Measurements from ENCODE around the gene IL6ST. TPM values are rescaled to one million over a fixed set of nuclear protein-coding genes. Genes with fewer than 3 reads are reported as not detected.

IL6ST gene
- total RNA-seq, 1 donor: 557 TPM

DNA sequence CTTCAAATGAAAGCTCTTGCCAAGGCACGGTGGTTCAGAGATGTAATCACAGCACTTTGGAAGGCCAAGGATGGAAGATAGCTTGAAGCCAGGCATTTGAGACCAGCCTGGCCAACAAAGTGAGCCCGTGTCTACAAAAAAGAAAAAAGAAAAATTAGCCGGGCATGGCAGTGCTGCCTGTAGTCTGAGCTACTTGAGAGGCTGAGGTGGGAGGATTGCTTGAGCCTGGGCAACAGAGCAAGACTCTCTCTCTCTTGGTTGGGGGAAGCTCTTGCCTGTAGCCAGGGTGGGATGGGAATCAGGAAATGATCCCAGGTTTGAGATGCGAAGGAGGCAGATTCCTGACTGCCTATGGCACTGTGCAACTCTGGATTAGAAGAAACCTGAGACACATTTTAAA is 62.1 kb downstream of the IL6ST start:
- no peak for DNase-seq (ENCODE audit: low read depth)
- H3K4me3 ChIP-seq (ENCODE audit: low read depth, low read length): no peak overlapping the region

DNA sequence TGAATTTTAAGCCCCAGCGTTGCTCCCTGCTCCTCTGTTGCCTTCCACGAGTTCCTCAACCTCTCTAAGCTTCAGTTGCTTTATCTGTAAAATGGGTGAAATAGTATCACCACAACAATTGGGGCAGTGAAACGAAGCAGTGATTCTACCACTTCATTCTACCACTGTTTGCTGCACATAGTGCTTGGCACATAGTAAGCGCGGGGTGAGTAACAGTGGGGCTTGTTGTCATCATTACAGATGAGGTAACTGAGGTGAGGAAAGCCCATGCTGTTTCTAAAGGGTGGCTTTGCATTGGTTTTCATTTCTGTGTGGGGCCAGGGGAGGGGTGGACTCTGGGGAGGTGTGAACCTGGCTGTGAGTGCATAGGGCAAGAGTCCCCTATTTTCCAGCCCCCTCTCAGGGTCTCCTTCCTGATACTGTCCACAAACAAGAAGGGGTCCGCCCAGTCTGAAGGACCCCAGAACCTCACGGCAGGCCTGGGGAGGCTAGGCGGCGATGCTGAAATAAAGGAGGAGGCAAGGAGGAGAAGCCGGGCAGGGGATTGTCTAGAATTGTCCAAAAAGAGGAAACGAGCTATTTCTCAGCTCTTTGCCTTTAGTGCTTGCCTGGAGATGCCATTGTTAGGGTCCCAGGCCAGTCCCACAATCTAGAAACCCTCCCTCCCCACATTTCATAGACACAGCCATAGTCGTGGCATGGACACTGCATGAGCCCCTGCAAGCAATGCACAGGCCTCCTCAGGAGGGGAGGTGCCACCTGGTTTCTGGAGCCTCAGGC is 65.6 kb downstream of the IL6ST start:
- DNase-seq (ENCODE audit: low read depth): no peak
- TF ChIP-seq, protein P1, sequence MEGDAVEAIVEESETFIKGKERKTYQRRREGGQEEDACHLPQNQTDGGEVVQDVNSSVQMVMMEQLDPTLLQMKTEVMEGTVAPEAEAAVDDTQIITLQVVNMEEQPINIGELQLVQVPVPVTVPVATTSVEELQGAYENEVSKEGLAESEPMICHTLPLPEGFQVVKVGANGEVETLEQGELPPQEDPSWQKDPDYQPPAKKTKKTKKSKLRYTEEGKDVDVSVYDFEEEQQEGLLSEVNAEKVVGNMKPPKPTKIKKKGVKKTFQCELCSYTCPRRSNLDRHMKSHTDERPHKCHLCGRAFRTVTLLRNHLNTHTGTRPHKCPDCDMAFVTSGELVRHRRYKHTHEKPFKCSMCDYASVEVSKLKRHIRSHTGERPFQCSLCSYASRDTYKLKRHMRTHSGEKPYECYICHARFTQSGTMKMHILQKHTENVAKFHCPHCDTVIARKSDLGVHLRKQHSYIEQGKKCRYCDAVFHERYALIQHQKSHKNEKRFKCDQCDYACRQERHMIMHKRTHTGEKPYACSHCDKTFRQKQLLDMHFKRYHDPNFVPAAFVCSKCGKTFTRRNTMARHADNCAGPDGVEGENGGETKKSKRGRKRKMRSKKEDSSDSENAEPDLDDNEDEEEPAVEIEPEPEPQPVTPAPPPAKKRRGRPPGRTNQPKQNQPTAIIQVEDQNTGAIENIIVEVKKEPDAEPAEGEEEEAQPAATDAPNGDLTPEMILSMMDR (IDR thresholded peaks at IDR 0.05; ENCODE audit: insufficient read depth, low read depth, low read length): no peak
- H3K4me3 ChIP-seq (ENCODE audit: low read depth, low read length): no peak overlapping the region

More for the DNA sequence above, 62.1 kb downstream of the IL6ST start:
- TF ChIP-seq, protein P1 (IDR thresholded peaks at IDR 0.05; ENCODE audit: insufficient read depth, low read depth, low read length): no peak

DNA sequence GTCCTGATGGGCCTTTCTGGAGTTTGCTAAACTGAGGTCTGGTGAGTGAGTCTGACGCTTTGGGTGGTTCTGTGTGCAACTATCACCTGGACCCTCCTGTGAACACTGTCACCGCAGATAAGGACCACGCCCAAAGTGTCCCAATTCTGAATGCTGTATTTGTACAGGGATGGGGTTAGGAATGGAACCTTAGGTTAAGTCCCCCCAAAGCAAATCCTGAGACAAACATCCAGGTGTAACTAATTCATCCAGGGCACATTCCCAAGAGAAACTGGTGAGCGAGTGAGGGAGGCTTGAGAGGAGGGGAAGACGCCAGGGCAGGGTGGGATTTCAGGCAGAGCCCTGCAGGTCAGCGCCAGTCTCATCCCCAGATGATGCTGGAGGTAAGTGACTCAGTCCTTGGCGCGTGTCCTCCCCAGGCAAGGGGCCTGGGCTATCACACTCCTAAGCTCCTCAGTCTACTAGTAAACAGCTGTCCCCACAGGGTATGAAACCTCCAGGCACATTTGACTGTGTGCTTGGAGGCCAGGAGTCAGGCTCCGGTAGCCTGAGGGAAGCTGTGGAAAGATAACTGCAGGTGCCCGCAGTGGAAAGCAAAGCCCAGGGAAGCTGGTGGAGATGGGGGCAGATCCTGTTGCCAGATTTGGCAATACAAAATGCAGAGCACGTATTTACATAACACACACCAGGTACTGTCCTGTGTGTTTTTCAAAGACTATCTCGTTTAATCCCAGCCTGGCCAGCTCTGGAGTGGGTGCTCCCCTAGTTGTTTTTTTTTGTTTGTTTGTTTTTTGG is 66.7 kb downstream of the IL6ST start:
- DNase-seq (ENCODE audit: low read depth): no peak
- H3K4me3 ChIP-seq (ENCODE audit: low read depth, low read length): no peak overlapping the region
- TF ChIP-seq, protein P1 (IDR thresholded peaks at IDR 0.05; ENCODE audit: insufficient read depth, low read depth, low read length): no peak

DNA sequence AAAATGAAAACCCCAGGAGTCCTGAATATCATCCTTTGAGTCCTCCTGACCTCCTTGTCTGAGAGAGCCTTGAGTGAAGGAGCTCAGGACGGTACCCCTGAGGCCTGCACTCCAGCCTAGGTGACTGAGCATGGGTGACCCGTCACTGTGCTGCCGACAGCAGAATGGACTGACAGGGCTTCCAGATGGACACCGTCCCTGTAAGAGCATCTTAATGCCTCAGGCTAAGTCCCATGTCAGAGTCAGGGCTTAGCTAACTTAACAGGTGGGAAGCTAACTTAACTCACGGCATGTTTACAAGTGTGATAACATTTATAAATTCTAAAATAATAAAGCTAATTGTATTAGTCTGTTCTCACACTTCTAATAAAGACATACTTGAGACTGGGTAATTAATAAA is 68.3 kb downstream of the IL6ST start:
- TF ChIP-seq, protein P1 (IDR thresholded peaks at IDR 0.05; ENCODE audit: insufficient read depth, low read depth, low read length): no peak
- no peak for DNase-seq (ENCODE audit: low read depth)
- no peak overlapping the region for H3K4me3 ChIP-seq (ENCODE audit: low read depth, low read length)

DNA sequence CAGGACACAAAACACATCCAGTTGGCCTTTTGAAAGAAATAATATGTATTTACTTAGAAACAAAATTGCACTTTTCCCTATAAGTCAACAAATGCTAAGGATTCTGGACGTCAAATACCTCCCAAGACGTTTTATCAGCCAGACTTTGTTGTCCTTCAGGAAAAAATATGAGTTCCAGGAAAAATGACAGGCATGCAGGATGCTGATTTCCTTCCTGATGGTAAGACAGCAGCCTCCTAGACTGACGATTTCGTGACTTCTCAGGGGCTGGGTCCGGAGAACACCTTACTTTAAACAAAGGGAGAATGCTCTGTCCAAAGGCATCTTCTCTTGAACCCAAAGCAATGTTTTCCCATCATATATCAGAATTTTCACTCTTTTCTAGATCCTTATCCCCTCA is 69.1 kb downstream of the IL6ST start:
- DNase-seq (ENCODE audit: low read depth): no peak
- TF ChIP-seq, protein P1 (IDR thresholded peaks at IDR 0.05; ENCODE audit: insufficient read depth, low read depth, low read length): no peak
- H3K4me3 ChIP-seq (ENCODE audit: low read depth, low read length): no peak overlapping the region

DNA sequence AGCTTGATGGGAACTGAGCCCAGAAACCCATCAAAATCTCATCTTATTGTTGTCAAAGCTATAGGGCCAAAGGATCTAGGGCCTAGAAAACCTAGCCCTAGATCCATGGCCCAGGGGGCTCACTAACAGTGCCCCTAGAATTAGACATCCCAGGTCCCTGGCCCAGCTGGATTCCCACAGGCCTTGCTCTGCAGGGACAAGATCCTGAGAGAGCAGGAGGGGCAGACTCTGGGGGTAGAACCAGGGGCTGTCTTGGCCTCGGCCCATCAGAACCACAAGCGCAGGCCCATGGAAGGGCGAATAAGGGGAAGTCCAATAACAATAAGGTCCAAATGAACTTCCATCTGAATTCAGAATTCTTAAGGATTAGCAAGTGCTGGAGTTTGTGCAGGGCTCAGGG is 69.6 kb downstream of the IL6ST start:
- TF ChIP-seq, protein P1 (IDR thresholded peaks at IDR 0.05; ENCODE audit: insufficient read depth, low read depth, low read length): no peak
- H3K4me3 ChIP-seq (ENCODE audit: low read depth, low read length): no peak overlapping the region
- DNase-seq (ENCODE audit: low read depth): no peak
